ENCODE measurements around the gene FNDC3B. TPM values are rescaled to one million over a fixed set of nuclear protein-coding genes. Genes with fewer than 3 reads are reported as not detected.

FNDC3B gene
- 108 and 112 TPM in 2 replicates for total RNA-seq

DNA sequence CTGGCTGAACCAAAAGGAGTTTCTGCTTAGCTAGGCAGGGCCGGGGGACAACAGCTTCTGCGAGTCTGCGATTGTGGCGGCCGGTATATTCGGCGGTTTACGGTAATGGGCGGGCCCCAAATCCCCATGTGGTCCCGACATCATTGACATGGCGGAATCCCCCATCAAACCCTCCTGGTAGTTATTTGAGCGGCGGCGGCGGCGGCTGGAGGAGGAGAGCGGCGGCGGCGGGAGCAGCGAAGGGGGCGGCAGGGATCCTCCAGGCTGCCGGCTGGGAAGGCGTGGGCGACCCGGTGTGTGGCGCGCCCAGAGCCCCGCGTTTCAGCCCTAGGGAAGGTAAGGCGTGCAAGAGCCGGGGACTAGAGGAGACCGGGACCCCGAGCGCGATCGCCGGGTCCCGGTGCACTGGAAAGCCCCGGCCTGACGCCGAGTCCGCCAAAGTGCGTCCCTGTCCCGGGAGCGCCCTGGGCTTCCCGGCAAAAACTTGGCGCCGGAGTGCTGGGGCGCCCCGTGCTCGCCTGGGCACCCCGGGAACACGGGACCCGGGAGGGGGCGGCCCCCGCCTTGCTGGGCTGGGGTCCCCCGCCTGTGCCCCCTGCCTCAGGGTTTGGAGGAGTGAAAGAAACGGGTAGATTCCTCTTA, at the start of gene FNDC3B:
Gene FNDC3B (plus strand): TSS at position 143 of the 642 bp plus-strand sequence. CDS start 72,902 bp downstream, outside the sequence.

DNA sequence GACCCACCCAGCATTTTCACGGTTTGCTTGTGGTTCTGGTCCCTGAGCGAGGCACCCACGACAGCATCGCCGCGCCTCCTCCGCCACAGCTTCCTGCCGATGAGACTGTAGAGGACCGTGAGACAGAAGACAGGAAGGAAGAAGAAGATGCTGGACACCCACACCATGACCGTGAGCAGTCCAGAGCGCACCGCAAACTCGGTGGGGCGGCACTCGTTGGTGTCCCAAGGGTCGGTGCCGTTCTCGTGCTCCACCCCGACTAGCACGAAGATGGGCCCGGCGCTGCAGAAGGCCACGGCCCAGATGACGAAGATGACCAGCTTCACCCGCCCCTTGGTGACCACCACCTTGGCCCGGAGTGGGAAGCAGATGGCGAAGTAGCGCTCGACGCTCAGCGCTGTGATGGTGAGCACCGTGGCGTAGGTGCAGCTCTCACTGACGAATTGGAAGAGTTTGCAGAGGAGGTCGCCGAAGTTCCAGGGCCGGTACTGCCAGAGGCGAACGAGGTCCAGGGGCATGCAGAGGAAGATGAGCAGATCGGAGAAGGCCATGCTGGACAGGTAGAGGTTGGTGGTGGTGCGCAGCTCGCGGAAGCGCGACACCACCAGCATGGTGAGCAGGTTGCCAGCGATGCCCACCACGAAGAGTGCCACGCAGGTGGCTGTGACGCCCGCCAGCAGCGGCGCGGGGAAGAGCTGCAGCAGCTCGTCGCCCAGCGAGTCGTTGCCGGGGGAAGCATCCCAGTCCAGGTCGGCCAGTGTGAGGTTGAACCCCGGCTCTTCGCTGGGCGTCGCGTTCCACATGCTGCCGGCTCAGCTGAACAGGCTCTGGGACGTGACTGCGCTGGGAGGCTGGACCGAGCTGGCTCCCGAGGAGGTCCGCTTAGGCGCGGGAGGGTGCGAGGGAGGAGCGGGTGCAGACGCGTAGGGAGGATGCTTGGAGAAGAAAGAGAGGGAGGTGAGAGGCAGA, 408.5 kb downstream of the FNDC3B start, which contains the start of gene GHSR:
Gene GHSR (minus strand): TSS at position 846 of the 969 bp plus-strand sequence. CDS start 43 bp downstream, at position 803.

Other genes with a start within 250 kb of the FNDC3B start
- gene PLD1, start 229.1 kb upstream of the FNDC3B start, total RNA-seq, result 16.7 and 25.8 TPM in 2 replicates
- gene TMEM212, start 196.2 kb upstream of the FNDC3B start, total RNA-seq, result not detected in 2 replicates